Epithelial cell of esophagus (primary cell): Measurements from ENCODE around the gene DISC1.

Experiments used
- DNase-seq: peaks from one replicate; pipeline ENCODE4 v3.0.0; 2010; ENCODE audit warnings: low read depth
- H3K4me3 ChIP-seq: 2 replicates; pipeline ENCODE4 v1.5.1; 2011; ENCODE audit warnings: mild to moderate bottlenecking, low read length, control low read depth
- TF ChIP-seq, protein P1 (sequence below): IDR thresholded peaks from 2 replicates; pipeline ENCODE4 v1.5.1; 2011; ENCODE audit warnings: low read depth, mild to moderate bottlenecking, low read length, control low read depth, inconsistent platforms; ENCODE audit not compliant: insufficient read depth; ENCODE audit errors: missing control alignments

The DISC1 gene

GRCh38 chr1:231736464-231736863, 109.9 kb downstream of the DISC1 start:
- H3K4me3 ChIP-seq, result no peak overlapping the region
- no peak for DNase-seq
- TF ChIP-seq, protein P1, sequence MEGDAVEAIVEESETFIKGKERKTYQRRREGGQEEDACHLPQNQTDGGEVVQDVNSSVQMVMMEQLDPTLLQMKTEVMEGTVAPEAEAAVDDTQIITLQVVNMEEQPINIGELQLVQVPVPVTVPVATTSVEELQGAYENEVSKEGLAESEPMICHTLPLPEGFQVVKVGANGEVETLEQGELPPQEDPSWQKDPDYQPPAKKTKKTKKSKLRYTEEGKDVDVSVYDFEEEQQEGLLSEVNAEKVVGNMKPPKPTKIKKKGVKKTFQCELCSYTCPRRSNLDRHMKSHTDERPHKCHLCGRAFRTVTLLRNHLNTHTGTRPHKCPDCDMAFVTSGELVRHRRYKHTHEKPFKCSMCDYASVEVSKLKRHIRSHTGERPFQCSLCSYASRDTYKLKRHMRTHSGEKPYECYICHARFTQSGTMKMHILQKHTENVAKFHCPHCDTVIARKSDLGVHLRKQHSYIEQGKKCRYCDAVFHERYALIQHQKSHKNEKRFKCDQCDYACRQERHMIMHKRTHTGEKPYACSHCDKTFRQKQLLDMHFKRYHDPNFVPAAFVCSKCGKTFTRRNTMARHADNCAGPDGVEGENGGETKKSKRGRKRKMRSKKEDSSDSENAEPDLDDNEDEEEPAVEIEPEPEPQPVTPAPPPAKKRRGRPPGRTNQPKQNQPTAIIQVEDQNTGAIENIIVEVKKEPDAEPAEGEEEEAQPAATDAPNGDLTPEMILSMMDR, result no peak

GRCh38 chr1:231738554-231738953, 112.0 kb downstream of the DISC1 start:
- no peak for DNase-seq
- TF ChIP-seq, protein P1, result no peak
- H3K4me3 ChIP-seq, result no peak overlapping the region

- DNase-seq, result peak; percentile 15
- TF ChIP-seq, protein P1, result no peak
- H3K4me3 ChIP-seq, result no peak overlapping the region
These were observed 117.4 kb downstream of the DISC1 start for GRCh38 chr1:231743966-231744365.

DNA sequence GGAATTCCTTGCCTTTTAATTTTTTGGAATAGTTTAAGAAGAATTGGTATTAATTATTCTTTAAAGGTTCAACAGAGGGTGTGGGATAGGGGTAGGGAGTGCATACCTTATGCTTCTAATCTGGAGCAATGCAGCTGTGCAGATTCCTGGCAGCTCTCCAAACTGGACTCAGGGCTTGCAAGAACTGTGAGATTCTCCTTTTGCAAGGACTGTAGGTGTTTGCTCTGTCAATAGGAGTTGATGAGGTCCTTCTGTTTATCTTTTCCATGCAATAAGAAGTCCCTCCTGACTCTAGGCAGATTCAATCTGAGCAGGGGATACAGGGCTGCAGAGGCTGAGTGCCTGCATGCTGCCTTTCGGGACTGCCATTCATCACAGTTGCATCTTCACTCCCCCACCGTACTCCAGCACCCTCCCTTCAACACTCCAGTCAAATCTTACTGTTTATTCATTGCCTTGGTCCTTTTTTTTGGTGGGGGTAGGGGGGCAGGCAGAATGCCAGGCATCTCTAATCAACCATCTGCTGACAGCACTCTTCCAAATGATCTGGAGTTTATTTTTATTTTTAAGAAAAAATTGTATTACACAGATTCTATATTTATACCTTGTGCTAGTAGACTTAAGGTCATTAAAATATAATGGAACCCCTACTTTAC, 122.3 kb downstream of the DISC1 start:
- TF ChIP-seq, protein P1, result no peak
- DNase-seq, result no peak
- H3K4me3 ChIP-seq, result no peak overlapping the region

GRCh38 chr1:231750296-231750695, 123.7 kb downstream of the DISC1 start:
- TF ChIP-seq, protein P1, result no peak
- H3K4me3 ChIP-seq, result no peak overlapping the region
- no peak for DNase-seq

DNA sequence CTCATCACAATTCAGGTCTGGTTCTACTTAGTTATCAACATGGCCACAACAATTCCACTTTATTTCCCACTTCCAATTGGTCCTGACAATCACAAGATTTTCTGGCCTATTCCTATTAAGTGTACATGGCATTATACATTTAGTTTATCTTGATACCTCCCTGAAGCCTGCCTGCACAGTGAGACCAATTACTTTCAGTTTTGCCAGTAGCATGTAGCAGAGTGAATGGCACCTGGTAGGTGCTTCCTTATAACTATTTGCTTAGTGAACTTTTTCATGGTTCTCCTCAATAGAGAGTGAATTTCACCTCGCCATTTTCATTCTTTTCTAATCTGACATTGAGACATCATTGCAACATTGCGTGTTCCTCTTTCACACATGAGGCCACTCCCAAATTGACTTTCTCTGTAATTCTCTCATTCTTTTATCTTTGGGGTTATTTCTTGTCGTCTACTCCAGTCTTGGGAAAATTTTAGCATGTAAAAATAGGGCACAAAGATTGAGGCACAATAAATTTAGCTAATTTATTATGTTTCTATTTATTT, 124.3 kb downstream of the DISC1 start:
- TF ChIP-seq, protein P1, result no peak
- no peak overlapping the region for H3K4me3 ChIP-seq
- no peak for DNase-seq

DNA sequence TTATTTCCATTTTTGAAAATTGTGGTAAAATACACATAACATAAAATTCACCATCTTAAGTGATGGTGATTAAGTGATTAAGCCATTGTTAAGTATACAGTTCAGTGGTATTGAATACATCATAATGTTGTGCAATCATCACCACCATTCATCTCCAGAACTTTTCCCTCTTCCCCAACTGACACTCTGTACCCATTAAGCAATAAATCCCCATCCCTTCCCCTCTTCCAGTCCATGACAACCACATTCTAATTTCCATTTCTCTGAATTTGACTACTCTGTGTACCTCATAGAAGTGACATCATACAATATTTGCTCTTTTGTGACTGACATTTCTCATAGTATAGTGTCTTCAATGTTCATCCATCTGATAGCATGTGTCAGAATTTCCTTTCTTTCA, 124.8 kb downstream of the DISC1 start:
- no peak for DNase-seq
- TF ChIP-seq, protein P1, result no peak
- no peak overlapping the region for H3K4me3 ChIP-seq
